HEK293T (cell line): Measurements from ENCODE around the gene EMP3.

Experiments used
- CTCF ChIA-PET: fragments of 350-600 bp; formaldehyde crosslinking; extraction: SDS; loops from one replicate; lab custom pipeline; 2021; ENCODE audit warnings: antibody characterized with exemption, inconsistent platforms; lab: Yijun Ruan, JAX
- POLR2A ChIA-PET: fragments of 350-600 bp; formaldehyde crosslinking; extraction: SDS; loops from one replicate; lab custom pipeline; 2020; ENCODE audit warnings: antibody characterized with exemption, inconsistent platforms; lab: Yijun Ruan, JAX
- DNase-seq: peaks from one replicate; pipeline ENCODE4 v3.0.0; 2012; ENCODE audit warnings: mixed read lengths; ENCODE audit errors: extremely low spot score
- ARNT ChIP-seq: fragments of 450-650 bp; IDR thresholded peaks from 2 replicates; pipeline ENCODE4 v1.6.1; 2017; ENCODE audit warnings: mild to moderate bottlenecking
- BHLHE40 ChIP-seq: fragments of 450-650 bp; IDR thresholded peaks from 2 replicates; pipeline ENCODE4 v1.6.1; 2016; ENCODE audit warnings: mild to moderate bottlenecking, moderate library complexity, borderline replicate concordance
- CTBP1 ChIP-seq: fragments of 450-650 bp; IDR thresholded peaks from 2 replicates; pipeline ENCODE4 v1.6.1; 2016; ENCODE audit warnings: borderline replicate concordance
- ELF4 ChIP-seq: fragments of 450-650 bp; IDR thresholded peaks from 2 replicates; pipeline ENCODE4 v1.6.1; 2017; ENCODE audit warnings: antibody characterized with exemption
- FOXA1 ChIP-seq: fragments of 450-650 bp; IDR thresholded peaks from 2 replicates; pipeline ENCODE4 v1.6.1; 2016; ENCODE audit warnings: mild to moderate bottlenecking
- FOXK2 ChIP-seq: fragments of 450-650 bp; IDR thresholded peaks from 2 replicates; pipeline ENCODE4 v1.6.1; 2016; ENCODE audit warnings: mild to moderate bottlenecking
- FOXM1 ChIP-seq: fragments of 450-650 bp; IDR thresholded peaks from 2 replicates; pipeline ENCODE4 v1.6.1; 2017; ENCODE audit warnings: mild to moderate bottlenecking, borderline replicate concordance
- HDGF ChIP-seq: fragments of 450-650 bp; IDR thresholded peaks from 2 replicates; pipeline ENCODE4 v1.6.1; 2017; ENCODE audit warnings: antibody characterized with exemption, borderline replicate concordance
- L3MBTL2 ChIP-seq: fragments of 450-650 bp; conservative IDR thresholded peaks from 2 replicates; pipeline ENCODE4 v1.6.1; 2016; ENCODE audit warnings: mild to moderate bottlenecking
- LEF1 ChIP-seq: fragments of 450-650 bp; IDR thresholded peaks from 2 replicates; pipeline ENCODE4 v1.6.1; 2017; ENCODE audit warnings: mild to moderate bottlenecking, borderline replicate concordance
- NFRKB ChIP-seq: fragments of 450-650 bp; IDR thresholded peaks from 2 replicates; pipeline ENCODE4 v1.6.1; 2016; ENCODE audit warnings: mild to moderate bottlenecking, moderate library complexity
- PKNOX1 ChIP-seq: fragments of 450-650 bp; IDR thresholded peaks from 2 replicates; pipeline ENCODE4 v1.6.1; 2016
- SP1 ChIP-seq: fragments of 450-650 bp; IDR thresholded peaks from 2 replicates; pipeline ENCODE4 v1.6.1; 2017
- SUZ12 ChIP-seq: fragments of 450-650 bp; IDR thresholded peaks from 2 replicates; pipeline ENCODE4 v1.6.1; 2016; ENCODE audit warnings: mild to moderate bottlenecking
- TARDBP ChIP-seq: fragments of 450-650 bp; IDR thresholded peaks from 2 replicates; pipeline ENCODE4 v1.6.1; 2016
- ZNF384 ChIP-seq: fragments of 450-650 bp; IDR thresholded peaks from 2 replicates; pipeline ENCODE4 v1.6.1; 2016

Gene EMP3

GRCh38 chr19:48348045-48348444 lies 22.7 kb downstream of the EMP3 start:
- CTCF ChIA-PET, result interaction anchor here (0.6 to 1.2 kb wide), 3 partner anchors 23 to 103 kb away, joined by 3 read pairs; no protein-coding TSS in a partner anchor
- DNase-seq, result no peak
- POLR2A ChIA-PET, result no interaction called here
- TF ChIP-seq ARNT (no peak), FOXK2 (no peak), ZNF384 (no peak), SP1 (no peak), FOXM1 (no peak), FOXA1 (no peak), TARDBP (no peak), BHLHE40 (no peak), CTBP1 (no peak), LEF1 (no peak)

- ChIA-PET CTCF (no interaction called here), POLR2A (no interaction called here)
- no peak for TF ChIP-seq PKNOX1
- TF ChIP-seq ELF4, result no peak
- no peak for TF ChIP-seq LEF1
- TF ChIP-seq ARNT, result no peak
- TF ChIP-seq CTBP1, result no peak
- TF ChIP-seq HDGF, result no peak
- no peak for TF ChIP-seq FOXM1
- no peak for TF ChIP-seq ZNF384
- no peak for TF ChIP-seq L3MBTL2
- no peak for TF ChIP-seq NFRKB
- no peak for TF ChIP-seq BHLHE40
- TF ChIP-seq TARDBP, result no peak
- no peak for TF ChIP-seq FOXA1
- TF ChIP-seq SUZ12, result no peak
- no peak for DNase-seq
These were observed 23.4 kb downstream of the EMP3 start for GRCh38 chr19:48348737-48349136.

GRCh38 chr19:48350856-48351255 lies 25.5 kb downstream of the EMP3 start:
- ChIA-PET CTCF (interaction anchor here (0.7 to 1.2 kb wide), 2 partner anchors 7 to 40 kb away, joined by 3 read pairs; no protein-coding TSS in a partner anchor), POLR2A (interaction anchor here (1.1 kb wide), 1 partner anchor 13 kb away, joined by 3 read pairs; the partner anchor contains the start of genes SYNGR4 and TMEM143)
- DNase-seq, result no peak
- TF ChIP-seq CTBP1 (no peak), ELF4 (no peak), FOXK2 (no peak), PKNOX1 (no peak), FOXA1 (no peak), ARNT (no peak), NFRKB (no peak), FOXM1 (no peak), HDGF (no peak), ZNF384 (no peak), SUZ12 (no peak), TARDBP (no peak), L3MBTL2 (no peak), SP1 (no peak)

- peak; percentile 83 for DNase-seq
- no peak for TF ChIP-seq FOXA1
- TF ChIP-seq FOXM1, result peak; percentile 74; the same call in 1 of the 2 replicates
- POLR2A ChIA-PET, result interaction anchor here (1.1 kb wide), 1 partner anchor 13 kb away, joined by 3 read pairs; the partner anchor contains the start of genes SYNGR4 and TMEM143
- CTCF ChIA-PET, result interaction anchor here (0.5 to 1.2 kb wide), 3 partner anchors 7 to 39 kb away, joined by 3 read pairs; no protein-coding TSS in a partner anchor
These were observed 26.0 kb downstream of the EMP3 start for GRCh38 chr19:48351341-48351752.

- no peak for DNase-seq
- no peak for TF ChIP-seq FOXA1
- no peak for TF ChIP-seq CTBP1
- no peak for TF ChIP-seq FOXK2
- no peak for TF ChIP-seq ARNT
- no peak for TF ChIP-seq ELF4
- no peak for TF ChIP-seq TARDBP
- TF ChIP-seq FOXM1, result no peak
- TF ChIP-seq NFRKB, result no peak
- TF ChIP-seq LEF1, result no peak
- no peak for TF ChIP-seq BHLHE40
- TF ChIP-seq L3MBTL2, result no peak
- POLR2A ChIA-PET, result interaction anchor here (3.6 kb wide), 1 partner anchor 10 kb away, joined by 25 read pairs; the partner anchor contains the start of genes SYNGR4 and TMEM143
- CTCF ChIA-PET, result interaction anchor here (0.6 to 0.7 kb wide), 2 partner anchors 21 to 45 kb away, joined by 3 read pairs; no protein-coding TSS in a partner anchor
These were observed 28.3 kb downstream of the EMP3 start for GRCh38 chr19:48353677-48354076.

- no peak for DNase-seq
- TF ChIP-seq CTBP1, result no peak
- no peak for TF ChIP-seq SUZ12
- TF ChIP-seq ELF4, result no peak
- no peak for TF ChIP-seq NFRKB
- no peak for TF ChIP-seq FOXK2
- TF ChIP-seq HDGF, result no peak
- TF ChIP-seq SP1, result no peak
- TF ChIP-seq BHLHE40, result no peak
- no peak for TF ChIP-seq FOXM1
- POLR2A ChIA-PET, result interaction anchor here (3.6 kb wide), 1 partner anchor 9 kb away, joined by 25 read pairs; the partner anchor contains the start of genes SYNGR4 and TMEM143
- CTCF ChIA-PET, result interaction anchor here (0.6 to 0.7 kb wide), 2 partner anchors 20 to 46 kb away, joined by 3 read pairs; no protein-coding TSS in a partner anchor
These were observed 29.1 kb downstream of the EMP3 start for GRCh38 chr19:48354332-48354992.
